TTC549 (cell line): Measurements from ENCODE around the gene MRPS34.

Source experiments
- FAIRE-seq: peaks from 2 replicates; lab custom pipeline; 2012; peaks lifted over from hg19 to GRCh38; lab: Jason Lieb, UNC

Gene MRPS34

GRCh38 chr16:1794221-1794871 lies 21.4 kb upstream of the MRPS34 start:
- FAIRE-seq, result no peak

- FAIRE-seq, result no peak
These were observed 20.8 kb upstream of the MRPS34 start, which contains the start of gene IGFALS for GRCh38 chr16:1793578-1794220. IGFALS (minus strand) TSS chr16:1793705; CDS start chr16:1793652, 53 bp downstream.

GRCh38 chr16:1792836-1793577 lies 20.1 kb upstream of the MRPS34 start:
- no peak for FAIRE-seq

- FAIRE-seq, result no peak
These were observed 19.2 kb upstream of the MRPS34 start for GRCh38 chr16:1791943-1792812.

GRCh38 chr16:1791256-1791942 lies 18.5 kb upstream of the MRPS34 start:
- no peak for FAIRE-seq

GRCh38 chr16:1790611-1791255 lies 17.8 kb upstream of the MRPS34 start:
- no peak for FAIRE-seq

- no peak for FAIRE-seq
These were observed 17.3 kb upstream of the MRPS34 start for GRCh38 chr16:1790261-1790610.

GRCh38 chr16:1789643-1790045 lies 16.7 kb upstream of the MRPS34 start:
- FAIRE-seq, result no peak

GRCh38 chr16:1788708-1789100 lies 15.8 kb upstream of the MRPS34 start:
- no peak for FAIRE-seq

GRCh38 chr16:1788095-1788707 lies 15.3 kb upstream of the MRPS34 start:
- no peak for FAIRE-seq

GRCh38 chr16:1787322-1788094 lies 14.6 kb upstream of the MRPS34 start:
- no peak for FAIRE-seq

- FAIRE-seq, result no peak
These were observed 14.1 kb upstream of the MRPS34 start for GRCh38 chr16:1787056-1787321.

- FAIRE-seq, result no peak
These were observed 13.5 kb upstream of the MRPS34 start for GRCh38 chr16:1786242-1787055.

GRCh38 chr16:1785846-1786170 lies 12.9 kb upstream of the MRPS34 start:
- no peak for FAIRE-seq

GRCh38 chr16:1784977-1785845 lies 12.3 kb upstream of the MRPS34 start:
- FAIRE-seq, result no peak

- peak; percentile 98 for FAIRE-seq
These were observed 9.7 kb upstream of the MRPS34 start, which contains the start of the genes NUBP2 and SPSB3 for GRCh38 chr16:1782408-1783264. NUBP2 (plus strand) TSS chr16:1782960; CDS start chr16:1783021, 61 bp downstream. SPSB3 (minus strand) TSS chr16:1782571; CDS start chr16:1781483, 1,088 bp downstream.

GRCh38 chr16:1781758-1782407 lies 8.9 kb upstream of the MRPS34 start:
- no peak for FAIRE-seq
